ENCODE results near the gene U2AF2.
A peak's percentile ranks its signal among the peaks of the same experiment; 100 is the strongest.

Gene U2AF2

GRCh38 chr19:55621673-55622231, 33.1 kb upstream of the U2AF2 start:
- no peak for DNase-seq (ENCODE audit: low read depth)

- DNase-seq (ENCODE audit: low read depth) = no peak
Observed at GRCh38 chr19:55622242-55622969, 32.4 kb upstream of the U2AF2 start.

GRCh38 chr19:55623130-55623529, 31.7 kb upstream of the U2AF2 start:
- no peak for DNase-seq (ENCODE audit: low read depth)

- DNase-seq (ENCODE audit: low read depth) = no peak
Observed at GRCh38 chr19:55623561-55623960, 31.3 kb upstream of the U2AF2 start.

- DNase-seq (ENCODE audit: low read depth) = peak; percentile 91
Observed at GRCh38 chr19:55624109-55625003, 30.5 kb upstream of the U2AF2 start, which contains the start of gene ZNF784. Gene ZNF784, minus strand, starts transcription at chr19:55624566. Its CDS starts 5 bp downstream, at chr19:55624561.

GRCh38 chr19:55625004-55625326, 29.9 kb upstream of the U2AF2 start:
- DNase-seq (ENCODE audit: low read depth) = no peak

- no peak for DNase-seq (ENCODE audit: low read depth)
Observed at GRCh38 chr19:55626350-55626749, 28.5 kb upstream of the U2AF2 start.

- DNase-seq (ENCODE audit: low read depth) = peak; percentile 98
Observed at GRCh38 chr19:55632463-55632834, 22.4 kb upstream of the U2AF2 start.

- DNase-seq (ENCODE audit: low read depth) = no peak
Observed at GRCh38 chr19:55633861-55634260, 21.0 kb upstream of the U2AF2 start.

GRCh38 chr19:55635334-55635717, 19.5 kb upstream of the U2AF2 start:
- DNase-seq (ENCODE audit: low read depth) = no peak

- no peak for DNase-seq (ENCODE audit: low read depth)
Observed at GRCh38 chr19:55635856-55636440, 18.9 kb upstream of the U2AF2 start.

GRCh38 chr19:55636723-55637122, 18.1 kb upstream of the U2AF2 start:
- DNase-seq (ENCODE audit: low read depth) = no peak

- no peak for DNase-seq (ENCODE audit: low read depth)
Observed at GRCh38 chr19:55637534-55637933, 17.3 kb upstream of the U2AF2 start.

GRCh38 chr19:55638864-55639359, 15.9 kb upstream of the U2AF2 start:
- no peak for DNase-seq (ENCODE audit: low read depth)

GRCh38 chr19:55640043-55640576, 14.7 kb upstream of the U2AF2 start:
- no peak for DNase-seq (ENCODE audit: low read depth)

- peak; percentile 67 for DNase-seq (ENCODE audit: low read depth)
Observed at GRCh38 chr19:55640577-55641425, 14.0 kb upstream of the U2AF2 start, which contains the start of gene ZNF580. Gene ZNF580, plus strand, starts transcription at chr19:55641002. Its CDS starts 1,507 bp downstream, at chr19:55642509.

- DNase-seq (ENCODE audit: low read depth) = no peak
Observed at GRCh38 chr19:55641426-55642152, 13.2 kb upstream of the U2AF2 start.

- DNase-seq (ENCODE audit: low read depth) = no peak
Observed at GRCh38 chr19:55642153-55643002, 12.5 kb upstream of the U2AF2 start.
